GM12892 (cell line): ENCODE data around the gene RBM20.

ENCODE experiments used
- DNase-seq: peaks from one replicate; pipeline ENCODE4 v3.0.0; 2011; ENCODE audit not compliant: insufficient read length
- FAIRE-seq: peaks from 2 replicates; lab custom pipeline; 2011; peaks lifted over from hg19 to GRCh38; lab: Jason Lieb, UNC
- POLR2A ChIP-seq: IDR thresholded peaks from 2 replicates; pipeline ENCODE4 v1.6.1; 2011; ENCODE audit warnings: low read depth, low read length, control low read depth
- POLR2AphosphoS5 ChIP-seq: IDR thresholded peaks from 2 replicates; pipeline ENCODE4 v1.6.1; 2011; ENCODE audit warnings: low read depth, low read length, control low read depth
- TAF1 ChIP-seq: IDR thresholded peaks from 2 replicates; pipeline ENCODE4 v1.6.1; 2011; ENCODE audit warnings: low read depth, mild to moderate bottlenecking, control low read depth, low read length, borderline replicate concordance

Gene RBM20

DNA sequence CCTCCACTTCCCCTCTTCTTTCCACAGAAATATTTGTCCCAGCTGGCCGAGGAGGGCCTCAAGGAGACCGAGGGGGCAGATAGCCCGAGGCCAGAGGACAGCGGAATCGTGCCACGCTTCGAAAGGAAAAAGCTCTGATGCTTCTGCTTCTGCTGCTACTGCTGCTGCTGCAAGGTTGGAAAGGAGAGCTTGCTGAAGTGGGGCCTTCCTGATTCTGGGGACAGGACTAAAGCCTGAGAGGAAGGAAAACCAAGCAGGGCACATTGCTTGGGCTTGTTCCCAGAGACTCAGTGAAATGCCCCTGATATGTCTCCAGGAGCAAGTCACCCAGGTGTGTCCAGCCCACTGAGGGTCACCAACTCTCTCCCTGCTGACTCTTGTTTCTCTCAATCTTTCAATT, 191.7 kb downstream of the RBM20 start:
- FAIRE-seq = no peak
- TF ChIP-seq TAF1 = no peak
- no peak for TF ChIP-seq POLR2A
- TF ChIP-seq POLR2AphosphoS5 = no peak
- DNase-seq = no peak

DNA sequence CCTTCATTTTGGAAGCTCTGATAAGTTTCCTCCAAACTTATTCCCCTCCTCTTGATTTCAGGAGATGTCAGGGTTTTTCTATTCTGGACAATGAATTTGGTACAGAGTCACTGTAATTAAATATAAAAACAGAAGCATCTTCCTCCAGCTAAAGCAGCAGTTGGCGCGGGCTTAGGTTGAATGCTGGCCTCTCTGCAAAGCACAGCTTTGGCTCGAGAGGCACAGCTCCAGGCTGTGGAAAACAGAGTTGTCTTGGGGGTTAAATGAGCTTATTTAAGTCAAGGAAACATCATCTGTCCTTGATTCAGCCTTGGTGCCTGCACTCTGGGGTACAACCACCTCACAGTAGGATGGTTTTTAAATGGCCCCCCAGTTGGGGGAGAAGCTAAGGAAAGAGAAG, 192.6 kb downstream of the RBM20 start:
- no peak for TF ChIP-seq POLR2AphosphoS5
- TF ChIP-seq TAF1 = no peak
- no peak for TF ChIP-seq POLR2A
- FAIRE-seq (no peak), DNase-seq (no peak)

DNA sequence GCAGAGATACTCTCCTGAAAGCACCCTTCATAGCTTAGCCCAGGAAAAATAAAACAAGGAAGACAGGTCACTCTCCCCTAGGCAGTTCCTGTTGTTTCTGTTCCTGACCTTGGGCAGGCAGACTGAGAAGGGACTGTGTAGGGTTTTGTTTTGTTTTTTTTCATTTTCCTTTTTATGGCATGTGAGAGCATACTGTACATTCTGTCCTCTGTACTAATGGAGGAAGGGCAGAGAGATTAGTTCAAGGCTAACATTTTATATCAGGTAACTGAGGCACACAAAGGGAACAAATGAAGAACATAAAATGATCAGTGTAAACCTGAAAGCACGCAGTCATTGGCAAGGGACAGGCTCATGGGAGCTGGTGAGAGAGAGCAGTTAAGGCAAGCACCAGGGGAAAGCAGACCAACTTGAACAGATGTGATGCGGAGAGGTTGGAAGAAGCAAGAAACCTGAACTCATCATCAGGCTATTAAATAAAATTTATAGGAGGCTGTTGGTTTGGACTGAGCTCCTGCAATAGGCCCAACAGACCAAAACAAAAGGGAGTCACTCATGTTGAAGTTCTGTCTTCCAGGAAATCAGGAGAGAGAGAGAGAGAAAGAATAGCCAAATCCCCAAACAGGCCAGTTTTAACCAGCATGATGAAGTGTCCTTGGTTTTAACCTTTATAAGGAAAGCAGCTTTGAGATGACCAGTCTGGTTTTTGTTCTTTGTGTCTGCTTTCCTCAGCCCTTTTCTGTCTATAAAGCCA, 193.5 kb downstream of the RBM20 start:
- FAIRE-seq (no peak), DNase-seq (no peak)
- TF ChIP-seq POLR2AphosphoS5 (no peak), TAF1 (no peak), POLR2A (no peak)

DNA sequence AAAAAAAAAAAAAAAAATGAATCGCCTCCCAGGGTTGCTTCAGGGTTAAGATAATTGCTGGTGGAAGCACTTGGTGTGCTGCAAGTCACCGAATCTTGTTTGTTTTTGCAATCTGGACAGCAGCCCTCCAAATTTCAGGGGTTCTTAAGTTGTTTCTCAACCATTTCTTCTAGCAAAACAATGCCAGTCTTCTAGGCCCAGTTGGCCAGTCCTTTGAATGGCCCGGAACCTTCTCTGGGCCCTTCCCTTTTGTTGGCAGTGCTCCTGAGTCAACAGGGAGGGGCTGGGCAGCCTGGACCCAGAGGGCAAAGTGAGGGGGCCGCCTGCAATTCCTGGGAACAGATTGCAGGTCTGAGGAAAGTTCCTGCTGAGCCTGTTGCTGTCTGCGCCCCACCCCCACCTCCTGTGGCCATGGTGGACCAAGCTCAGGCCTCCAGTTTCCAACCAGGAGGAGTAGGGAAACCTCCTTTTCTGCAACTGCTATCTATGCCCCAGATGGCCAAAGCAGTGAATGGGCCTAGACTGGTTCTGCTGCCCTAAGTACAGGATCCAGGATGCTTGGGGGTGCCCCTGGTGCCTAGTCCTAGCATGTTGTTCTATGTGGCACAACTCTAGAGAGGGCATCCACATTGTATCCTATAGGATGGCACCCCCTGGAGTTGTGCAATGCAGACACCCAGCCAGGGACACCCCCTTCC, 196.2 kb downstream of the RBM20 start:
- TF ChIP-seq TAF1 = no peak
- TF ChIP-seq POLR2AphosphoS5 = no peak
- no peak for TF ChIP-seq POLR2A
- FAIRE-seq (no peak), DNase-seq (no peak)

DNA sequence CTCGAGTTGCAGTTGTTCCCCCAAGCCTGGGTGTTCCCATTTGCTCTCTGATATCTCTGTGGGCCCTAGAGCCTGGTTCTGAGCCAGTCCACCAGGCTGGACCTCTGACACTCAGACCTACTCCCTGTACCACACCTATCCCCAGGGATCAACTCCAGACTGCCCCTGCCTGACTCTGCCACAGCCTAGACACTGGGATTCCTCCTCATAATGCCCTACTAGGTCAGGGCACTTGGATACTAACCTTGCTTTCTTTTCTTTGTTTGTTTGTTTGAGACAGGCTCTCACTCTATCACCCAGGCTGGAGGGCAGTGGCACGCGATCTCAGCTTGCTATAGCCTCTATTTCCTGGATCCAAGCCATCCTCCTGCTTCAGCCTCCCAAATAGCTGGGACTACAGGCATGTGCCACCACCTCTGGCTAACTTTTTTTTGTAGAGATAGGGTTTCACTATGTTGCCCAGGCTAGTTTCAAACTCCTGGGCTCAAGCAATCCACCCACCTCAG, 196.8 kb downstream of the RBM20 start:
- FAIRE-seq (peak; percentile 70), DNase-seq (no peak)
- no peak for TF ChIP-seq TAF1
- no peak for TF ChIP-seq POLR2AphosphoS5
- TF ChIP-seq POLR2A = no peak

DNA sequence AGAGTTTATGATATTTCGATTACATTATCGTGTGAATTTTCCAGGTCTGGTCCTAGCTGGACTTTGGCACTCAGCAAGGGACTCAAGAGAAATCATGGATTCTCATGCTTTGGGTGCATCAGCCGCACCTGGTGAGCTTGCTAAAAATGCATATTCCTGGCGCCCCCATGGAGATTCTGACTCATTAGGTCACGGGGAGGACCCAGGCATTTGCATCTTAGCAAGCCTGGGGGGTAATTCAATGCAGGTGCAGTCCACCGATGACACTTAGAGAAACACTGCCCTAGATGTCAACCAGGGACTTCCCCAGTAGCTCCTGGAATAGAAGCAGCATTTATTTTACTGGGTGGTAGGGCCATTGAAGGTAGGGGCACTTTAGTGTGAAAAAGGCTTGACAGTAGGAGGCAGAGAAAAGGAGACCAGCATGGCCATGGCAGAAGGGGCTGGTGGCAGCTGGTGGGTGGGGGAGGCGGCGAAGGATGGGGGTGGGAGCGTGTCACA, 197.7 kb downstream of the RBM20 start:
- peak; percentile 75 for DNase-seq

DNA sequence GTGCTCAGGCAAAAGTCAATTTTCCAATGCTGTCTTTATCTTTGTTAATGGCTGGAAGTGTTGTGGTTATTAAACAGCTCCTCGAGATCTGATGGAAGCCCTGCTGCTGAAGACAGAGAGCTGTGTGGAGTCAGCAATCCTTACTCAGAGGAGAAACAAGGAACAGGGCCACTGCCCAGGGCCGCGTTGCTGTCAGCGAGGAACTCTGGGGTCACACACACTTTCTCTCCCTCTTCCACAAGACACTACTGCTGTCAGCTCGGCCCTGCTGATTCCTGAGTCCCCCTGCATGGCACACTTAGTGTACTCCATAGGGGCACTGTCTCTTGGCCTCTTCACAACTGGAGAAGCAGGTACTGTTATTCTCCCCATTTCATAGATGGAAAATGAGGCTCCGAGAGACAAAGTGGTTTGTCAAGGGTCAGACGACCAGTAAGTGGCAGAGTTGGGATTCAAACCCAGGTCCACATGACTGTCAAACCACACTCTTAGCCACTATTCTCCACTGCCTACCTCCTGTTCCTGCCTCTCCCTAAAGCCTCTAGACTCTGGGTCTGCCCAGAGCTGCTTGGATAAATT, 198.3 kb downstream of the RBM20 start:
- TF ChIP-seq POLR2AphosphoS5 (peak; percentile 67; the same call in 1 of the 2 replicates), TAF1 (no peak; the same call in 1 of the 2 replicates), POLR2A (no peak; the same call in 1 of the 2 replicates)
- FAIRE-seq = no peak
- no peak for DNase-seq

More for the DNA sequence above, 197.7 kb downstream of the RBM20 start:
- TF ChIP-seq TAF1 = peak; percentile 35; the same call in 1 of the 2 replicates
- TF ChIP-seq POLR2AphosphoS5 = peak; percentile 48; the same call in 1 of the 2 replicates
- peak; percentile 55; the same call in 1 of the 2 replicates for TF ChIP-seq POLR2A
- FAIRE-seq = peak; percentile 98

DNA sequence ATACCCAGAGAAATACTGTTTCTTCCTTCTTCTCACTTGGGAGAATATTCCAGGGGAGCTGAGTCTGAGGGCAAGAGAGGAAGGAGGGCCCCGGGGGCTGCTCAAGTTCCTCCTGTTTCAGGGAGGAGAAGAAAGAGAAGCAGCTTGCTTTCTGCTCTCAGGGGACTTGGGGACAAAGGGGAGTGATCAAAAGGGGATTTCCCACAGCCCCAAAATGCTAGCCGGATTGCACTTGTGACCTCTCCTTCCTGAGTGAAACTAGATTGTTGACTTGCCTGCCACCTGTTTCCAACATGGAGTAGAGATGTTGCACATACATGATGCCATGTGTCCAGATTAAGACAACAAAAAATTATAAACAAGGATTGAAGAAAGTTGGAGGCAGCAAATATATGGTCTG, 198.9 kb downstream of the RBM20 start:
- TF ChIP-seq POLR2A = peak; percentile 58
- TF ChIP-seq TAF1 = peak; percentile 40; the same call in 1 of the 2 replicates
- peak; percentile 34; the same call in 1 of the 2 replicates for TF ChIP-seq POLR2AphosphoS5
- FAIRE-seq (peak; percentile 94), DNase-seq (peak; percentile 65)

DNA sequence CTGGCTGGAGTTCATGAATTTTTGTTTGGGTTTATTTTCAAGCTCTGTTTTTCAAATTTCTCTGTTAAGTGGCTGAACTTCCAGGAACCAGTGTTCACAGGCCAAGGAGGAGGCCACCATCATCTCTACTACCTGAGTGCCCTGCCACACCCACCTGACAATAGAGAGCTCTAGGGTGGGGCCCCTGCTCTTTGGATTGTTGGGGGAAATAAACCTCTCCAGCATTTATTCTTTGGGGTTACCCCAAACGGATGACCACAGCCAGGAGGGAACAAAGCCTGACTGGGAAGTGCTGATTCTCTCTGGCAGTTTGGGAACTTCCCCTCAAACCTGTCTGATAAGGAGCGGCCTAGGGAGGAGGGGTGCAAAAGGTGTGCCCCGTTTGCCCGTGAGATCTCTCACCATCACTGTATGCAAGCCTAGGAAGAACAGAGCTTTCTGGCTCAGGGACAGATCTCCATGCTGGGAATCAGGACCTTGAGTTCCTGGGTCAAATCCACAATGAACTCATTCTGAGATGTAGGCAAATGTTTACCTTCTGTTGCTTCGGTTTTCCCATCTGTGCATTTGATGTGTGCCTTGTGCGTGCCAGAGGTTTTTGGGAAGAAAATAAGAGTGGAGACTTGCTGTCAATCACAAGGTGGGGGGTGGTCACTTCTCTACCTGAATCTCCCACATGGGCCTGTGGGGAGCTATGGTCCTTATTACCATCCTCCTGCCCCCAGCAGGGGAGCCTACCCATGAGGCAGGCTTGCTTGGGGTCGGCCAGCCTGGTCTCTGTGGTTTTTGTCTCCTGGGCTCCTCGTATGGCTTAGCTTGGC, 199.9 kb downstream of the RBM20 start:
- FAIRE-seq = peak; percentile 42
- TF ChIP-seq TAF1 = no peak
- no peak for DNase-seq

DNA sequence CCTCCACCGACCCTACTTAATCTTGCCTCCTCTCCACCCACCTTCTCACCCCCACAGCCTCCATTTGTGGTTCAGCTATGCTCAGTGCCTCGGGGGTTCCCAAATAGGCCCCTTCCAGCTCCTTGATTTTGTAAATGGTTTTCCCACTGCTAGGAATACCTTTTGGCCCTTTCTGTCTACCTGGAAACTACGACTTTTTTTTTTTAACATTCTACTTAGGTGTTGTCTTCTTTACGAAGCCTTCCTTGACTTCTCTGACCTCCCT, 200.4 kb downstream of the RBM20 start:
- FAIRE-seq (no peak), DNase-seq (no peak)
- TF ChIP-seq POLR2AphosphoS5 (no peak), POLR2A (no peak), TAF1 (no peak)

DNA sequence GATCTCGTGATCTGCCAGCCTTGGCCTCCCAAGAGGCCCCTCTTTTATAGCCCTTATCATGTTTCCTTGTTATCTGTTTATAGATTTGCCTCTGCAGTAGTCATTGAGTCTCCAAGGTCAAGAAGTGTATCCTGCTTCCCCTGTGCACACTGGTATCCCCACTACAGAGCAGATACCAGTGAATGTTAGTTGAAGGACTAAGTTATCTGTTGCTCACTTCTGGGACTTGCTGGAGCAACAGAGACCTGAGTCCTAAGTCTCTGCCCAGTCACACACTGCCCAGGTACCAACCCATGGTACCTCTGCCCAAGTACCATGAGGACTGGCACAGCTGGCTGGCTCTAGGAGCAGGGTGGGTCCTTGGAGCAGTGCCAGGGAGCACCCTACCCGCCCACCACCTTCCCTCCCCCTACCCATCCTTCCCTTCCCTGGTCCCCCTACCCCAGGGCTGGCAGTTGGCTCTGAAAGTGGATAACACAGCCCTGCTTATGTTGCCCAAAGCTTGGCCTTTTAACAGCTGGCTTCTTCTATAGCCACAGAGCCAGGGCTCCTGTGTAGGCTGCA, 201.1 kb downstream of the RBM20 start:
- DNase-seq (no peak), FAIRE-seq (no peak)
- TF ChIP-seq POLR2AphosphoS5 (no peak), TAF1 (no peak), POLR2A (no peak)
